ENCODE measurements around the gene CPZ. TPM values are rescaled to one million over a fixed set of nuclear protein-coding genes. Genes with fewer than 3 reads are reported as not detected.
"Not testable (repeated sequence)": the region's sequence is repeated elsewhere in the genome, so short reads cannot be mapped to it uniquely, and the experiment has no call there.

The CPZ gene
- total RNA-seq, 1 donor from 2014 or later, result not detected

- Mint-ChIP-seq H3K4me3 (no peak overlapping the region), H3K9me3 (no peaks in the 10 kb centered on the region), H3K36me3 (ENCODE audit: low read depth) (no peaks in the 10 kb centered on the region), H3K4me1 (no peaks in the 10 kb centered on the region), H3K27ac (ENCODE audit: unreplicated experiment) (no peak overlapping the region), H3K27me3 (ENCODE audit: low read depth) (peaks cover 2% of the 10 kb centered on the region)
- no peak for TF ChIP-seq CTCF (conservative IDR thresholded peaks at IDR 0.05)
- DNase-seq (ENCODE audit: low read depth, low spot score), result no peak
Observed at GRCh38 chr4:8615921-8616787, 23.6 kb downstream of the CPZ start.

GRCh38 chr4:8616831-8617230 lies 24.3 kb downstream of the CPZ start:
- H3K4me3 Mint-ChIP-seq, result no peak overlapping the region

GRCh38 chr4:8617486-8618040 lies 25.0 kb downstream of the CPZ start:
- no peak overlapping the region for H3K27ac Mint-ChIP-seq (ENCODE audit: unreplicated experiment)
- no peaks in the 10 kb centered on the region for H3K4me1 Mint-ChIP-seq
- no peaks in the 10 kb centered on the region for H3K9me3 Mint-ChIP-seq
- DNase-seq (ENCODE audit: low read depth, low spot score), result no peak
- H3K36me3 Mint-ChIP-seq (ENCODE audit: low read depth), result no peaks in the 10 kb centered on the region
- H3K4me3 Mint-ChIP-seq, result no peak overlapping the region
- TF ChIP-seq CTCF (conservative IDR thresholded peaks at IDR 0.05), result no peak
- H3K27me3 Mint-ChIP-seq (ENCODE audit: low read depth), result no peaks in the 10 kb centered on the region

More at GRCh38 chr4:8616831-8617230, 24.3 kb downstream of the CPZ start:
- no peak for TF ChIP-seq CTCF (conservative IDR thresholded peaks at IDR 0.05)
- no peaks in the 10 kb centered on the region for H3K4me1 Mint-ChIP-seq
- no peak for DNase-seq (ENCODE audit: low read depth, low spot score)
- H3K27ac Mint-ChIP-seq (ENCODE audit: unreplicated experiment), result no peak overlapping the region
- H3K9me3 Mint-ChIP-seq, result no peaks in the 10 kb centered on the region
- peaks cover under 1% of the 10 kb centered on the region for H3K27me3 Mint-ChIP-seq (ENCODE audit: low read depth)
- no peaks in the 10 kb centered on the region for H3K36me3 Mint-ChIP-seq (ENCODE audit: low read depth)

- TF ChIP-seq CTCF (conservative IDR thresholded peaks at IDR 0.05), result no peak
- H3K36me3 Mint-ChIP-seq (ENCODE audit: low read depth), result no peaks in the 10 kb centered on the region
- H3K4me3 Mint-ChIP-seq, result no peak overlapping the region
- DNase-seq (ENCODE audit: low read depth, low spot score), result no peak
- H3K27ac Mint-ChIP-seq (ENCODE audit: unreplicated experiment), result no peak overlapping the region
- H3K27me3 Mint-ChIP-seq (ENCODE audit: low read depth), result no peaks in the 10 kb centered on the region
- no peaks in the 10 kb centered on the region for H3K9me3 Mint-ChIP-seq
- H3K4me1 Mint-ChIP-seq, result no peaks in the 10 kb centered on the region
Observed at GRCh38 chr4:8618421-8618820, 25.9 kb downstream of the CPZ start.

- Mint-ChIP-seq H3K4me3 (no peak overlapping the region), H3K36me3 (ENCODE audit: low read depth) (no peaks in the 10 kb centered on the region), H3K4me1 (no peaks in the 10 kb centered on the region), H3K9me3 (no peaks in the 10 kb centered on the region), H3K27ac (ENCODE audit: unreplicated experiment) (no peak overlapping the region), H3K27me3 (ENCODE audit: low read depth) (no peaks in the 10 kb centered on the region)
- no peak for DNase-seq (ENCODE audit: low read depth, low spot score)
- TF ChIP-seq CTCF (conservative IDR thresholded peaks at IDR 0.05), result no peak
Observed at GRCh38 chr4:8618961-8619720, 26.6 kb downstream of the CPZ start.

GRCh38 chr4:8621135-8621534 lies 28.6 kb downstream of the CPZ start:
- H3K27me3 Mint-ChIP-seq (ENCODE audit: low read depth); H3K27ac Mint-ChIP-seq (ENCODE audit: unreplicated experiment): not testable (repeated sequence)

GRCh38 chr4:8624601-8625272 lies 32.2 kb downstream of the CPZ start:
- not testable (repeated sequence) for DNase-seq (ENCODE audit: low read depth, low spot score); H3K4me1 Mint-ChIP-seq; H3K4me3 Mint-ChIP-seq; H3K9me3 Mint-ChIP-seq; H3K36me3 Mint-ChIP-seq (ENCODE audit: low read depth); H3K27me3 Mint-ChIP-seq (ENCODE audit: low read depth); H3K27ac Mint-ChIP-seq (ENCODE audit: unreplicated experiment)

More at GRCh38 chr4:8621135-8621534, 28.6 kb downstream of the CPZ start:
- DNase-seq (ENCODE audit: low read depth, low spot score); H3K36me3 Mint-ChIP-seq (ENCODE audit: low read depth); H3K4me1 Mint-ChIP-seq; H3K4me3 Mint-ChIP-seq; H3K9me3 Mint-ChIP-seq: not testable (repeated sequence)
